Thymus (tissue), 11 donors: ENCODE data around the gene CD2BP2. TPM values are rescaled to one million over a fixed set of nuclear protein-coding genes. Genes with fewer than 3 reads are reported as not detected.
A peak's percentile ranks its signal among the peaks of the same experiment; 100 is the strongest.

ENCODE experiments used
- DNase-seq, 9 donors: peaks; one replicate each; pipeline ENCODE4 v3.0.0-alpha.2; 2013; ENCODE audit warnings: low spot score in 9 of 9, low read depth in 6 of 9, missing footprints in 1 of 9
- H3K27ac ChIP-seq, 2 donors: one replicate each; pipeline ENCODE4 v1.5.1; 2013; ENCODE audit warnings: control low read depth in 1 of 2, low read depth in 1 of 2, low read length in 1 of 2, mild to moderate bottlenecking in 1 of 2, moderate library complexity in 1 of 2
- H3K27me3 ChIP-seq, 2 donors: one replicate each; pipeline ENCODE4 v1.5.1; 2013; ENCODE audit warnings: low read length in 1 of 2; ENCODE audit not compliant: control insufficient read depth in 2 of 2, insufficient read depth in 1 of 2
- H3K36me3 ChIP-seq, 2 donors: one replicate each; pipeline ENCODE4 v1.5.1; 2013; ENCODE audit warnings: low read length in 1 of 2, mild to moderate bottlenecking in 1 of 2, moderate library complexity in 1 of 2; ENCODE audit not compliant: control insufficient read depth in 2 of 2, insufficient read depth in 2 of 2
- H3K4me1 ChIP-seq, 2 donors: one replicate each; pipeline ENCODE4 v1.5.1; 2013; ENCODE audit warnings: low read length in 2 of 2; ENCODE audit not compliant: control insufficient read depth in 2 of 2, insufficient read depth in 2 of 2
- H3K4me3 ChIP-seq, 2 donors: one replicate each; pipeline ENCODE4 v1.5.1; 2013; ENCODE audit warnings: low read length in 2 of 2, control low read depth in 1 of 2, mild to moderate bottlenecking in 1 of 2
- H3K9me3 ChIP-seq, 2 donors: one replicate each; pipeline ENCODE4 v1.5.1; 2013; ENCODE audit warnings: low read length in 1 of 2, mild to moderate bottlenecking in 1 of 2; ENCODE audit not compliant: control insufficient read depth in 2 of 2, insufficient read depth in 1 of 2
- WGBS: extraction: QIAGEN DNeasy Blood & Tissue Kit; methylation state at CpG from one replicate; pipeline ENCODE4 v1.1.7; 2013; 5-methylcytosine and 5-hydroxymethylcytosine counted together
- polyA plus RNA-seq: library from polyadenylated mRNA; stranded (reverse); fragments of 200-250 nt; gene quantifications from one replicate; pipeline ENCODE4 v1.2.3, GENCODE V29; 2013
- total RNA-seq: library from RNA; stranded (reverse); fragments of 120-200 nt; gene quantifications from one replicate; pipeline ENCODE4 v1.2.4, GENCODE V29; 2013
- donor health status: healthy.

CD2BP2 gene
- total and polyA plus RNA-seq, 2 donors: 48.0 to 49.5 TPM

DNA sequence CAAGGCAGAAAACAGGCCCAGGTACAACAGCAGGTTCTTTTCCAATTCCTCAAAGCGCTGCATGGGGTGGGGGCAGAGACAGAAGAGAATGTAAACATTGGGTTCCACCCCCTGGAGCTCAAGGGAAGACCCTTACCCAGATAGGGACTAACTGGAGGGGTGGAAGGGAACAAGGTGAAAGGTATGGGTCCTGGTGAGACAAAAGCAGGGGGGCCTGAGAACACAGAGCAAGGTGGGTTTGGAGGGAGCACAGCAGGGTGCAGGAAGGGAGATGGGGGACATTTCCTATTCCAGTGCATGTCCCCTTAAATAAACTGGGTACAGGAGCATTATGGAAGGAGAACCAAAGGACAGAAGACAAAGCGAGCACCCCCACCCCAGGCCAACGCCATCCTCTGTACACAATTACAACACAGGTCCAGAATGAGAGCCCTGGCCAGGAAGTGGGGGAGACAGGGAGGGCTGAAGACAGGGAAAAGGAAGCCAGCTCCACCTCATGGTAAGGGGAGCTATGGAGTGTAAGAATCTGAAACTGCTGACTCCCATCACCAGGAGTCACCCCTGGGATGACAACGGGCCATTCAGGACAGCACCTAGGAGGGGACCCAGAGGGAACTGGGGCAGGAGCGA lies 2.1 kb upstream of the CD2BP2 start:
- Histone ChIP-seq H3K36me3 (peaks cover 62 to 70% of the 10 kb centered on the region in 2 donors), H3K4me1 (peaks cover 8 to 30% of the 10 kb centered on the region in 2 donors), H3K27ac (no peak overlapping the region), H3K4me3 (no peak overlapping the region), H3K9me3 (no peaks in the 10 kb centered on the region), H3K27me3 (no peaks in the 10 kb centered on the region)
- DNase-seq: no peak
- WGBS: 96% methylated on average over 5 of the region's 5 CpGs

DNA sequence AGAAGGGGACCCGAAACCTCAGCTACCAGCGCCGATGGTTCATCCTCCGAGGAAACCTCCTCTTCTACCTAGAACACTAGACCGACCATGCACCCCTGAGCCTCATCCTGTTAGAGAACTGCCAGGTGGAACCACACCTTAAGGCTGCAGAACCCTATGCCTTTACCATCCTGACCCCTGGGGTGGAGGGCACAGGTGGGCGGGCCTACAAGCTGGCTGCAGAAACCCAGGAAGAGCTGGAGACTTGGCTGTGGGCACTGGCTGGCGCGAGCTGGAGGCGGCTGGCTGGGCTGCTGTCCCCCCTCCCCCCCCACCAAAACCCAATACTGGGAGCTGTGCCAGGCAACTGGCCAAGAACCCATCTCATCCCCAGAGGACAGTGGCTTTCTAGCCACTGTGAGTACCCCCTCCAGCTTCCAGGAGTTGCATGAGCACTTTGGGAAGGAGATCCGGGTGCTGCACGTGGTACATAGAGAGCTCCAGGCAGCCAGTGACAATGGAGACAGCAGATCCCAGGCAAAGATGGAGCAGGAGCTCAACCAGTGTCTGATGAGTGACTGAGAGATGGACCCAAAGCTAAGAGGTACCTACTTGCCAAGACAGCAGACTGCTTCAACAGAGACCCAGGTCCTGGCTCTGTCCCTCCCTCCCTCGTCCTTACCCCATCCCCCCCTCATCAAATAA lies 1.4 kb upstream of the CD2BP2 start:
- Histone ChIP-seq H3K4me1 (peaks cover 8 to 30% of the 10 kb centered on the region in 2 donors), H3K27ac (peak overlapping the region; percentile 10 to 81), H3K4me3 (no peak overlapping the region), H3K36me3 (peaks cover 65 to 75% of the 10 kb centered on the region in 2 donors), H3K9me3 (no peaks in the 10 kb centered on the region), H3K27me3 (no peaks in the 10 kb centered on the region)
- 94% methylated on average over 12 of the region's 12 CpGs for WGBS
- no peak for DNase-seq

GRCh38 chr16:30355954-30356308 lies 823 bp upstream of the CD2BP2 start:
- Histone ChIP-seq H3K9me3 (no peaks in the 10 kb centered on the region), H3K36me3 (peaks cover 66 to 77% of the 10 kb centered on the region in 2 donors), H3K27me3 (no peaks in the 10 kb centered on the region), H3K4me3 (peak overlapping the region; percentile 93 to 100), H3K4me1 (peaks cover 8 to 30% of the 10 kb centered on the region in 2 donors), H3K27ac (peak overlapping the region; percentile 67 to 81)
- 61% methylated on average over 7 of the region's 7 CpGs for WGBS
- no peak for DNase-seq

DNA sequence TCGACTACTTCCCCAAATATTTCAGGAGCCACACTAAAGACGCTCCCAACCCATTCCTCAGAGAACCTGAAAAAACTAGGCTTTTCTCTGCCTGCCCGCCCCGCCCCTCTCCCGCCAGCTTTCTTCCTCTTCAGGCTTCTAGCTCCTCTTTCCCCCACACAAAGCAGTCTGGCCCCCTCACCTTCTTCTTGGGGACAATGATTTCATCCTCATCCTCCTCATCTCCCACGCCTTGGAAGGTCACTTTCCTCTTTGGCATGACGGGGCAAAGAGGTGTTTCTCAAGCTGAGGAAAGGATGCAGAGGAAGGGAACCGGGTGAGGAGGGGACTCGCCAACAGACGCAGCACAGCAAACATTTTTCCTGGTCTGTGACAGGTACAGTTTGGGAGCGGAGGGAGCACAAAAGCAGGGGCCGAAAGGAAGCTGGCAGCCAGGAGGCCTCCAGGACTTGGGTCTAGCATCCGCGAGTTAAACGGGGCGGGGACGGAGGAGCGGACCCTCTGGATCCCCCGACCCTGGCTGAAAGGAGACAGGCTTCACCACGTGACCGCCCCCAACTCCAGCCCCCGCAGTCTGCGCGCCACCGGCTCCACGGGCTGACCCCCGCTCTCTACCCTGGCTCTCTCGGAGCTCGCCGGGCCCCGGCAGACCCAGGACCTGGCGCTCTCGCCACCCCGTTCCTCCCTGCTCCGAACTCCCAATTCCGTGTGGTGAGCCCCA lies 525 bp downstream of the CD2BP2 start:
- Histone ChIP-seq H3K4me3 (peak overlapping the region; percentile 93 to 100), H3K36me3 (peaks cover 62 to 77% of the 10 kb centered on the region in 2 donors), H3K27ac (peak overlapping the region; percentile 70 to 90), H3K4me1 (peaks cover 8 to 30% of the 10 kb centered on the region in 2 donors), H3K27me3 (no peaks in the 10 kb centered on the region), H3K9me3 (no peaks in the 10 kb centered on the region)
- no peak for DNase-seq
- WGBS: 3% methylated on average over 36 of the region's 36 CpGs

DNA sequence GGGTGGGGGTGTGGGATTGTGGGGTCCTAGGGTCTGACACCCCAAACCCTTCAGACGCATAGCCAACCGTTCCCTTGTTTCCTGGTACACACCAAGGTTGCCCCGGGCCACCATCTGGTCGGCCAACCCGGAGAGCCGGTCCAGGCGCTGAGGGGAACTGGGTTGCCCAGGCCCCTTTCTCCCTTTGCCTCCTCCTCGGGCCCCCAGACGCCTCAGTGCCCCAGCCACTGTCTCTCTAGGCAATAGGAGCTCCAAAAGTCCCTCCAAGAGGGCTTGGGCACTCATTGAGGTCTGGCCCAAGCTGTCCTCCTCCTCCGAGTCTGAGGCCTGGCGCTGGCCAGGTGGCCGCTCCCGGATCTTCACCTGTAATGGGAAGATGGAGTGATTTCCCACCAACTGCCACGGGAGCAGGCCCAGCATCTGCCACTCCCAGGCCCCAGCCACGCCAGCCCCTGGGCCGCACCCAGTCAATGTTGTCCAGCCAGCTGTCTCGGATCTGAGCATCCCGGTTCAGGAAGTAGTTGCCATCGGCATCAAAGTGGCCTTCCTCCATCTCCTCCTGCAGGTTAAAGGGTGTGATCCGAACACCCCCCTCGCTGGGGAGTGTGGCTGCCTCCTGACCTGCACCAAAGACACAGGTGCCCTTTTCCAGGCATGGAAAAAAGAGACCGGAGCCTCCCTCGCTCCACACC lies 1.5 kb downstream of the CD2BP2 start:
- peaks cover 8 to 30% of the 10 kb centered on the region in 2 donors for H3K4me1 ChIP-seq
- peaks cover 52 to 68% of the 10 kb centered on the region in 2 donors for H3K36me3 ChIP-seq
- no peak overlapping the region for H3K27ac ChIP-seq
- no peak overlapping the region for H3K4me3 ChIP-seq
- H3K27me3 ChIP-seq: no peaks in the 10 kb centered on the region
- no peak for DNase-seq
- WGBS: 97% methylated on average over 23 of the region's 23 CpGs
- no peaks in the 10 kb centered on the region for H3K9me3 ChIP-seq

GRCh38 chr16:30352488-30353401 lies 2.4 kb downstream of the CD2BP2 start:
- DNase-seq: no peak
- 97% methylated on average over 14 of the region's 14 CpGs for WGBS
- Histone ChIP-seq H3K4me3 (no peak overlapping the region), H3K4me1 (peaks cover 8 to 30% of the 10 kb centered on the region in 2 donors), H3K36me3 (peaks cover 44 to 59% of the 10 kb centered on the region in 2 donors), H3K9me3 (no peaks in the 10 kb centered on the region), H3K27ac (no peak overlapping the region), H3K27me3 (no peaks in the 10 kb centered on the region)

- Histone ChIP-seq H3K36me3 (peaks cover 35 to 50% of the 10 kb centered on the region in 2 donors), H3K9me3 (peaks cover 0 to 3% of the 10 kb centered on the region in 2 donors), H3K27ac (peak overlapping the region in 1 of 2 donors; percentile 36), H3K27me3 (no peaks in the 10 kb centered on the region), H3K4me1 (peaks cover 8 to 28% of the 10 kb centered on the region in 2 donors), H3K4me3 (no peak overlapping the region)
- 97% methylated on average over 11 of the region's 11 CpGs for WGBS
- DNase-seq: no peak
Measured at GRCh38 chr16:30351586-30352419, 3.3 kb downstream of the CD2BP2 start.
